ENCODE data around the gene SLC38A3.
A peak's percentile ranks its signal among the peaks of the same experiment; 100 is the strongest.

GRCh38 chr3:50245831-50246516 is 40.9 kb downstream of the SLC38A3 start:
- TF ChIP-seq CTCF (IDR thresholded peaks at IDR 0.05) (peak; percentile 99), EZH2 (IDR thresholded peaks at IDR 0.05) (no peak)

Data from neural progenitor cell (in vitro differentiated cells).